Measurements from ENCODE around the gene CEP128.

Gene CEP128

GRCh38 chr14:80987235-80988032 is 45.9 kb upstream of the CEP128 start (continued):
- TF ChIP-seq INSM2 (tag by site-specific recombination; IDR thresholded peaks at IDR 0.05): no peak
- TF ChIP-seq ZNF398 (tag by site-specific recombination; IDR thresholded peaks at IDR 0.05): no peak
- no peak for TF ChIP-seq ZNF777 (tag by site-specific recombination; IDR thresholded peaks at IDR 0.05; ENCODE audit: borderline replicate concordance)
- TF ChIP-seq ZNF585B (tag by site-specific recombination; IDR thresholded peaks at IDR 0.05): no peak
- TF ChIP-seq ZNF140 (tag by site-specific recombination; IDR thresholded peaks at IDR 0.05): no peak
- TF ChIP-seq REST (tag by site-specific recombination; IDR thresholded peaks at IDR 0.05): no peak
- no peak for TF ChIP-seq KLF7 (tag by site-specific recombination; IDR thresholded peaks at IDR 0.05; ENCODE audit: borderline replicate concordance)
- TF ChIP-seq ZFP3 (tag by site-specific recombination; IDR thresholded peaks at IDR 0.05; ENCODE audit: low read depth): no peak
- no peak for TF ChIP-seq FEZF1 (tag by site-specific recombination; IDR thresholded peaks at IDR 0.05)
- TF ChIP-seq ZNF175 (tag by site-specific recombination; IDR thresholded peaks at IDR 0.05): no peak
- no peak for TF ChIP-seq ZNF837 (tag by site-specific recombination; IDR thresholded peaks at IDR 0.05)
- no peak for TF ChIP-seq KLF9 (tag by site-specific recombination; IDR thresholded peaks at IDR 0.05; ENCODE audit: low read depth)
- no peak for TF ChIP-seq MEIS1 (CRISPR knock-in tag; IDR thresholded peaks at IDR 0.05; ENCODE audit: borderline replicate concordance)

DNA sequence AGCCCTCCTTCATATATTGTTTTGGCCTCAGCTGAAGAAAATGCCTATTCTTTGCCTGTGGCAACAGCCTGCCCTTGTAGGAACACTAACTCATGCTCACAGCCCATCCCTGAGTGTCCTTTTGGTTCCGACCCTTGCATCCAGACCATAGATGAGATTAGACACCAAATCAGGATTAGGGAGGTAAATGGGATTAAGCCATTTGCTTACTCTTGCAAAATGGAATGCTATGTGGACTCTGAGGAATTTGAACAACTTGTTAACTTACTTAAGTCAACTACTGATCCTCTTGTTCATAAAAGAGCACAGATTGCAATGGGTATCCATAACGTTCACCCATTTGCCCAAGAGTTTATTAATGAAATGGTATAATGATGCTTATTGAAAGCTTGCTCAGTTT is 41.2 kb upstream of the CEP128 start:
- TF ChIP-seq ZNF645 (tag by site-specific recombination; IDR thresholded peaks at IDR 0.05) (no peak), TRIM28 (IDR thresholded peaks at IDR 0.05; ENCODE audit: borderline replicate concordance, low read length) (no peak), ZFP3 (tag by site-specific recombination; IDR thresholded peaks at IDR 0.05; ENCODE audit: low read depth) (no peak), ZNF274 (IDR thresholded peaks at IDR 0.05; ENCODE audit: low read length) (no peak), ZNF274 (tag by site-specific recombination; IDR thresholded peaks at IDR 0.05; ENCODE audit: borderline replicate concordance) (no peak), ZNF521 (tag by site-specific recombination; IDR thresholded peaks at IDR 0.05) (no peak), ZNF501 (tag by site-specific recombination; IDR thresholded peaks at IDR 0.05) (no peak), ZNF664 (tag by site-specific recombination; IDR thresholded peaks at IDR 0.05) (no peak), PRDM1 (tag by site-specific recombination; IDR thresholded peaks at IDR 0.05) (no peak), ZNF202 (tag by site-specific recombination; IDR thresholded peaks at IDR 0.05; ENCODE audit: borderline replicate concordance) (no peak)
- POLR2A ChIA-PET: no interaction called here
- Histone ChIP-seq H3K9me3 (ENCODE audit: control insufficient read depth, insufficient read depth, low read depth, low read length) (no peaks in the 10 kb centered on the region), H3K27ac (ENCODE audit: extremely low read depth, low read depth, low read length) (no peak overlapping the region), H3K4me1 (ENCODE audit: control insufficient read depth, insufficient read depth, low read length) (no peaks in the 10 kb centered on the region), H3K4me3 (ENCODE audit: low read depth, low read length) (no peak overlapping the region), H3K36me3 (ENCODE audit: control insufficient read depth in 2 of 2, insufficient read depth in 1 of 2, low read length in 2 of 2) (no peaks in the 10 kb centered on the region)
- CTCF ChIA-PET: interaction anchor here (0.7 to 2.2 kb wide), 2 partner anchors 23 to 28 kb away, joined by 3 to 9 read pairs; partner anchors contain the start of gene TSHR

Data from HEK293 (cell line).